Endothelial cell of umbilical vein (primary cell): Measurements from ENCODE around the gene ACLY. TPM values are rescaled to one million over a fixed set of nuclear protein-coding genes. Genes with fewer than 3 reads are reported as not detected.
"Not testable (repeated sequence)": the region's sequence is repeated elsewhere in the genome, so short reads cannot be mapped to it uniquely, and the experiment has no call there.

Experiments used
- BruUV-seq: library from RNA; stranded (reverse); fragments of 400-500 nt; replicated peaks from 2 replicates; lab custom pipeline; 2021; lab: Mats Ljungman, UMichigan
- CTCF ChIA-PET: fragments of 300-600, 350-600 bp; sonication (Branson Sonifier 250); formaldehyde crosslinking; loops from one replicate; lab custom pipeline; 2021; ENCODE audit warnings: antibody characterized with exemption, inconsistent platforms; lab: Charles Lee
- POLR2A ChIA-PET: fragments of 300-600, 350-600 bp; sonication (Branson Sonifier 250); formaldehyde crosslinking; loops from one replicate; lab custom pipeline; 2021; ENCODE audit warnings: antibody characterized with exemption, inconsistent platforms; lab: Charles Lee
- DNase-seq: peaks from one replicate; pipeline ENCODE4 v3.0.0-alpha.2; 2011; ENCODE audit warnings: low read depth, low spot score
- FAIRE-seq: peaks from 2 replicates; lab custom pipeline; 2011; peaks lifted over from hg19 to GRCh38; lab: Jason Lieb, UNC
- H2AFZ ChIP-seq: 2 replicates; pipeline ENCODE4 v1.6.0; 2012; ENCODE audit warnings: low read depth, low read length, control low read depth, inconsistent platforms
- H3K27ac ChIP-seq: 2 replicates; pipeline ENCODE4 v1.5.1; 2011; ENCODE audit warnings: low read depth, mild to moderate bottlenecking, control low read depth, low read length, moderate library complexity; ENCODE audit not compliant: insufficient read depth
- H3K27me3 ChIP-seq, 2 experiments: 2 replicates each; pipeline versions ENCODE4 v1.6.0 to v1.6.1; 2011; ENCODE audit warnings: low read length in 2 of 2, mixed read lengths in 1 of 2; ENCODE audit not compliant: control insufficient read depth in 2 of 2, insufficient read depth in 2 of 2
- H3K36me3 ChIP-seq, 2 experiments: 2 replicates in 1 of 2; 3 replicates in 1 of 2; pipeline ENCODE4 v1.5.1; 2011; ENCODE audit warnings: low read length in 2 of 2, mild to moderate bottlenecking in 1 of 2, moderate library complexity in 1 of 2; ENCODE audit not compliant: control insufficient read depth in 2 of 2, insufficient read depth in 2 of 2; ENCODE audit errors: extremely low read depth in 1 of 2
- H3K4me1 ChIP-seq: 3 replicates; pipeline ENCODE4 v1.5.1; 2011; ENCODE audit warnings: mild to moderate bottlenecking, low read length; ENCODE audit not compliant: control insufficient read depth, insufficient read depth; ENCODE audit errors: extremely low read depth
- H3K4me2 ChIP-seq: 2 replicates; pipeline ENCODE4 v1.6.1; 2011; ENCODE audit warnings: low read length, control low read depth, mixed read lengths; ENCODE audit not compliant: insufficient read depth
- H3K4me3 ChIP-seq, 3 experiments: fragments of 200-600 bp in 1 of 3; sonication (generic), shearing (Covaris generic) in 1 of 3; replicated peaks in 1 of 3; 2 replicates each; pipeline ENCODE4 v1.5.1; 2011 to 2016; ENCODE audit warnings: control low read depth in 3 of 3, low read length in 3 of 3, mild to moderate bottlenecking in 2 of 3, inconsistent platforms in 1 of 3, low read depth in 1 of 3, moderate library complexity in 1 of 3; ENCODE audit not compliant: insufficient read depth in 1 of 3
- H3K79me2 ChIP-seq: 2 replicates; pipeline ENCODE4 v1.6.0; 2012; ENCODE audit warnings: low read length, inconsistent platforms; ENCODE audit not compliant: control insufficient read depth, insufficient read depth
- H3K9ac ChIP-seq: replicated peaks from 2 replicates; pipeline ENCODE3; 2011; ENCODE audit warnings: low read length, control low read depth; ENCODE audit not compliant: insufficient read depth; ENCODE audit errors: extremely low read depth
- H3K9me1 ChIP-seq: replicated peaks from 3 replicates; pipeline ENCODE4 v1.6.0; 2011; ENCODE audit warnings: mild to moderate bottlenecking, low read length; ENCODE audit not compliant: control insufficient read depth, insufficient read depth; ENCODE audit errors: extremely low read depth
- H3K9me3 ChIP-seq: replicated peaks from 2 replicates; pipeline ENCODE4 v1.5.1; 2012; ENCODE audit warnings: low read length, inconsistent platforms; ENCODE audit not compliant: control insufficient read depth, insufficient read depth
- H4K20me1 ChIP-seq: replicated peaks from 2 replicates; pipeline ENCODE3; 2011; ENCODE audit warnings: mild to moderate bottlenecking, low read length; ENCODE audit not compliant: control insufficient read depth, insufficient read depth; ENCODE audit errors: extremely low read depth
- dilution Hi-C: fragments of 300-500 bp; cut with MboI; formaldehyde crosslinking; loops from one replicate; pipeline ENCODE4 v1.15.0; 2019; ENCODE audit warnings: low sequenced_read_pairs; ENCODE audit not compliant: extremely low pct_ligation_motif_present
- intact Hi-C: fragments of 100-400 bp; cut with micrococcal nuclease; formaldehyde crosslinking; loops from one replicate; pipeline ENCODE4 v1.10.0; 2022
- polyA plus RNA-seq, 4 experiments: library from polyadenylated mRNA; depleted of rRNA in 3 of 4; stranded (reverse) in 3 of 4; unstranded in 1 of 4; fragments of >200 nt; gene quantifications; 2 replicates each; pipeline versions ENCODE4 v1.2.1 to v1.2.3, GENCODE V29; 2011 to 2012; ENCODE audit warnings: missing spikeins in 1 of 4
- total RNA-seq: library from RNA; stranded (reverse); gene quantifications from 2 replicates; pipeline ENCODE4 v1.2.3, GENCODE V29; 2021

The ACLY gene
- total and polyA plus RNA-seq, 2 donors (not counting 3 experiments of a cell fraction or from before 2014, with no cell fraction given), result 174 to 324 TPM

- H3K4me1 ChIP-seq, H3K79me2 ChIP-seq, dilution Hi-C loops, intact Hi-C loops, H3K27me3 ChIP-seq, DNase-seq, H3K4me2 ChIP-seq, CTCF ChIA-PET, POLR2A ChIA-PET, H3K4me3 ChIP-seq, H2AFZ ChIP-seq, H3K9me1 ChIP-seq, H3K27ac ChIP-seq, H4K20me1 ChIP-seq, H3K9me3 ChIP-seq, H3K9ac ChIP-seq, BruUV-seq, H3K36me3 ChIP-seq, FAIRE-seq: not testable (repeated sequence)
Measured at GRCh38 chr17:41840781-41841180, 78.0 kb downstream of the ACLY start.

- CTCF ChIA-PET, result not testable (repeated sequence)
Measured at GRCh38 chr17:41839448-41839847, 79.3 kb downstream of the ACLY start.

More at GRCh38 chr17:41839448-41839847, 79.3 kb downstream of the ACLY start:
- H3K79me2 ChIP-seq, H3K4me1 ChIP-seq, H3K27ac ChIP-seq, H2AFZ ChIP-seq, POLR2A ChIA-PET, H3K9me1 ChIP-seq, H3K36me3 ChIP-seq, H3K4me2 ChIP-seq, dilution Hi-C loops, BruUV-seq, H3K27me3 ChIP-seq, DNase-seq, H4K20me1 ChIP-seq, FAIRE-seq, H3K9me3 ChIP-seq, H3K4me3 ChIP-seq, intact Hi-C loops, H3K9ac ChIP-seq: not testable (repeated sequence)
